ENCODE results near the gene HMX1.

Gene HMX1

GRCh38 chr4:8871417-8872401 is at the start of gene HMX1:
Gene HMX1 (minus strand): TSS chr4:8871839. CDS start chr4:8871614, 225 bp downstream.
- no peak for FAIRE-seq

GRCh38 chr4:8920969-8921368 is 49.3 kb upstream of the HMX1 start:
- no peak for FAIRE-seq

GRCh38 chr4:8920289-8920965 is 48.8 kb upstream of the HMX1 start:
- FAIRE-seq: no peak

- FAIRE-seq: no peak
Measured at GRCh38 chr4:8919651-8920288, 48.1 kb upstream of the HMX1 start.

- FAIRE-seq: no peak
Measured at GRCh38 chr4:8917868-8918783, 46.5 kb upstream of the HMX1 start.

GRCh38 chr4:8917321-8917811 is 45.7 kb upstream of the HMX1 start:
- no peak for FAIRE-seq

GRCh38 chr4:8916906-8917305 is 45.3 kb upstream of the HMX1 start:
- no peak for FAIRE-seq

GRCh38 chr4:8916351-8916885 is 44.8 kb upstream of the HMX1 start:
- FAIRE-seq: no peak

GRCh38 chr4:8915201-8916200 is 43.9 kb upstream of the HMX1 start:
- no peak for FAIRE-seq

GRCh38 chr4:8914461-8915171 is 43.0 kb upstream of the HMX1 start:
- FAIRE-seq: no peak

GRCh38 chr4:8913858-8914460 is 42.3 kb upstream of the HMX1 start:
- no peak for FAIRE-seq

- no peak for FAIRE-seq
Measured at GRCh38 chr4:8913121-8913857, 41.6 kb upstream of the HMX1 start.

GRCh38 chr4:8912506-8912905 is 40.9 kb upstream of the HMX1 start:
- FAIRE-seq: no peak

GRCh38 chr4:8912089-8912455 is 40.4 kb upstream of the HMX1 start:
- FAIRE-seq: no peak

GRCh38 chr4:8911316-8912088 is 39.9 kb upstream of the HMX1 start:
- no peak for FAIRE-seq

- no peak for FAIRE-seq
Measured at GRCh38 chr4:8910822-8911315, 39.2 kb upstream of the HMX1 start.

GRCh38 chr4:8910100-8910821 is 38.6 kb upstream of the HMX1 start:
- no peak for FAIRE-seq

Measured in A204.1 (cell line).